HG03095 (cell line): ENCODE data around the gene ZNF81.
"Not testable (repeated sequence)": the region's sequence is repeated elsewhere in the genome, so short reads cannot be mapped to it uniquely, and the experiment has no call there.

ENCODE experiments used
- ATAC-seq: cut with Tn5 transposase; IDR thresholded peaks from one replicate; pipeline ENCODE4 v1.9.1; 2021; ENCODE audit warnings: moderate library complexity; ENCODE audit not compliant: unreplicated experiment

Gene ZNF81

DNA sequence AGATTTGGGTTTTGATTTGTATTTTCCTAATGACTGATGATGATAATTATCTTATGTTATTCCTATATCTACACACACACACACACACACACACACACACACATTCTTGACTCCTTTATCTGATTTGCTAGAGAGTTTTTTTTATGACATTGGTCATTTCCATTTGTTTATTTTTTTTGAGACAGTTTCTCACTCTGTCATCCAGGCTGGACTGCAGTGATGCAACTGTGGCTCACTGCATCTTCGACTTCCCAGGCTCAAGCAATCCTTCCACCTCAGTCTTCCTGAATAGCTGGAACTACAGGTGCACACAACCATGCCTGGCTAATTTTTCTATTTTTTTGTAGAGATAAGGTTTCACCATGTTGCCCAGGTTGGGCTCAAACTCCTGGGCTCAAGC is 6.7 kb downstream of the ZNF81 start:
- no peak for ATAC-seq

DNA sequence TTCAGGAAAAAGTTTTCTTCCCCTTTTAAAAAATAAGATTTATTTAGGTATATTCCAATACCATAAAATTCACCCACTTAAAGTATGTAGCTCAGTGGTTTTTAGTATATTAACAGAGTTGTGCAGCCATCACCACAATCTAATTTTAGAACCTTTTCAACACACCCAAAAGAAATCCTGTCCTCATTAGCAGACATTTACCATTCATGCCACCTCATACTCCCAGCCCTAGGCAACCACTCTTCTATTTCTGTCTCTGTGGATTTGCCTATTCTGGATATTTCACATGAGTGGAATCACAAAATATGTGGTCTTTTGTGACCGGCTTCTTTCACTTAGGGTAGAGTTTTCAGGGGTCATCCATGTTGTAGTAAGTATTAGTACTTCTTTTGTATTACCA is 7.4 kb downstream of the ZNF81 start:
- ATAC-seq: no peak

DNA sequence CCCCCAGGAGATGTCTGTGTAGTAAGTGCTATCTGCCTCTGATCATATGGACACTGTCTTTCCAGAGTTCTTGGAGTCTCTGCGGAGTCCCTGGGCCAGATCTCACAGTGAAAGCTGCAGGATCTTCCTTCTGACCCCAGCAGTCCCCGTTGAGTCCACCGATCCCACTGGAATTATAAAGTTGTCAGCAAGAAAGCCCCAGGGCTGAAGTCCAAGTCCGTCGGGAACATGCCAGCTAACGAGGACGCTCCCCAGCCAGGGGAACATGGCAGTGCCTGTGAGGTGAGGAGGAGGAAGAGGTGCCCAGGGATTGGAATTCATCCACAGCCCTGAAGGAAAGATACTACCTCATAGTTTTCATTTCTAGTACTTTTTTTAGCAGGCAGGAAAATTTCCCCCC is 9.3 kb downstream of the ZNF81 start:
- ATAC-seq: no peak

DNA sequence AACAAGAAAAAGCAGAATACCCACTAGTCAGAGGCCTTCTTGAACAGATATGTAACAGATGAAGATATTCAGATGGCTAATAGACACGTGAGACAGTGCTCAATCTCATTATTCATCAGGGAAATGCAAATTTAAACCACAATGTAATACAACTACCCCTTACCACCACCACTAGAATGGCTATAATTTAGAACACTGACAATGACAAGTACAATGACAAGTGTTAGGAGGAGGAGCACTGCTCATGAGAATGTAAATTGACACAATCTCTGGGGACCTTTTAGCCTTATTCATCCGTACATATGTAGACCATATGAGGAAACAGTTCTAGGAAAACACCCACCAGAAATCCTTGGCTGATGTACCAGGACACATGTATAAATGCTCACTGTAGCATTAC is 13.1 kb downstream of the ZNF81 start:
- no peak for ATAC-seq

DNA sequence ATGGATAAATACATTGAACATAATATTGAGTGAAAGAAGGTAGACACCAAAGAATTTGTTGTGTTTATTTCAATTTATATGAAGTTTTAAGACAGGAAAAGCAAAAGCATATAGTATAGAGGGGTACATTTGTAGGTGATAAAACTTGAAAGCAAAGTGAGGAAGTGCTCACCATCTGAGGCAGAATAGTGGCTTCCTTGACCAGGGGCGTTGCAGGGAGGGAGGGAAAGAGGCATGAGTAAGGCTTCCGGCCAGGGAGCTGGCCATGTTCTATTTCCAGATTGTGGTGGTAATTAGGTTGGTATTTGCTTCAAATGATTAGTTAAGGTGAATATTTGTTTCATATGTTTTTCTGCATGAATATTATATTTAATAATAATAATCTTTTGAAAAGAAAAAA is 13.7 kb downstream of the ZNF81 start:
- not testable (repeated sequence) for ATAC-seq

DNA sequence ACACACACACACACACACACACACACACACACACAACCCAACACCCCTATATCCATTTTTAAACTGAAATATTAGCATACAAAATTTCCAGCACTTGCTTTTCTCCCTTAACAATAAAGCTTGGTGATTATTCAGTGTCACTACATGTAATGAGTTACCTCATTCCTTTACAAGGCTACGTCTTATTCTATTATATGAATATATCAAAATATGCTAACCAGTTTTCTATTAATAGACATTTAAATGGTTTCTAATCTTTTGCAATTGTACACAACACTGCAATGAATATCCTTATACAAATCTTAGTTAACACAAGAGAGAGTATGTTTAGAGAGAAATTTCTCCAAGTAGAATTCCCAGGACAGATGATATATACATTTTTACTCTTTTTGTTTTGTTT is 14.2 kb downstream of the ZNF81 start:
- ATAC-seq: no peak

DNA sequence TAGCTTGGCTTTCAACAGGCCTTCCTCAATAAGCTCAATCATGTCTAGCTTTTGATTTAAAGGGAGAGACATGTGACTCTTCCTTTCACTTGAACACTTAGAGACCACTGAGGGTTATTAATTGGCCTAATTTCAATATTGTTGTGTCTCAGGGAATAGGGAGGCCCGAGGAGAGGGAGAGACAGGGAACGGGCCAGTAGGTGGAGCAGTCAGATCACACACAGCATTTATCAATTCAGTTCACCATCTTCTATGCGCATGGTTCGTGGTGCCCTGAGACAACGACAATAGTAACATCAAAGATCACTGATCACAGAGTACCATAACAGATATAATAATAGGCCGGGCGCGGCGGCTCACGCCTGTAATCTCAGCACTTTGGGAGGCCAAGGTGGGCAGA is 17.8 kb downstream of the ZNF81 start:
- ATAC-seq: no peak

DNA sequence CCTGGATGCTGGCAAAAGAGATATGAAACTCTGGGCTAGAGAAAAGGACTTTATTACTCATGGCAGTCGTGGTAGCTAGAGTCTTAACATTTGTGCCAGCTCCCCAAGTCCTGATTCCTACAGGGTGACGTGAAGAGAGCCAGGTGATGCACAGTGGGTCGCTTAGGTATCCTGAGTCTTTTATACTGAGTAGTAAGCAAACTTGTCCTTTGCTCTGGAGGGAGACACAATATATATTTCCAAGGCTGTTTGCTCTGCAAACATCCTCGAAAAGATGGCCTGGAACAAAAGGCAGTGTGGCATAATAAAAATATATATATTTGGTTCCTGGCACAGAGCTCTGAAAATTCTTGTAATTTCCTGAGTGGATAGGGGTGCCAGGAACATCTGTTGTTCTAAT is 23.0 kb downstream of the ZNF81 start:
- ATAC-seq: no peak

DNA sequence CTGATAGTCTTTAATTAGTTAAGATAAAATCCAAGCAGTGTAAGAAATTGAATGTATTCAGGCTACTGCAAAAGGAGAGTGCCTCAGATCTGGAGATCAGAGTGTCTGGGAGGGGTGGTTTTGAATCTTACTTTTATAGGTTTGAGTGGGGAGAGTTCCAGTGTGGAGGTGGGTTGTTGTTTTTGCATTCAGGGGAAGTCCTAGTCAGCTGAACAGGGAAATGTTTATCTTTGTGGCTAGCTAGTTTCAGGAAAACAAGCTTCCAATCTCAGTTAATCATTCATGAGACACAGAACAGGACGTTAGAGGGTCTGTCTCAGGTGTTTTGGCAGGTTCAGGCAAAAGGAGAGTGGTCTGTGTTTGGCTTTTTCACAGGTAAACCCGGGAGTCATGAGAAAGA is 26.0 kb downstream of the ZNF81 start:
- ATAC-seq: no peak

DNA sequence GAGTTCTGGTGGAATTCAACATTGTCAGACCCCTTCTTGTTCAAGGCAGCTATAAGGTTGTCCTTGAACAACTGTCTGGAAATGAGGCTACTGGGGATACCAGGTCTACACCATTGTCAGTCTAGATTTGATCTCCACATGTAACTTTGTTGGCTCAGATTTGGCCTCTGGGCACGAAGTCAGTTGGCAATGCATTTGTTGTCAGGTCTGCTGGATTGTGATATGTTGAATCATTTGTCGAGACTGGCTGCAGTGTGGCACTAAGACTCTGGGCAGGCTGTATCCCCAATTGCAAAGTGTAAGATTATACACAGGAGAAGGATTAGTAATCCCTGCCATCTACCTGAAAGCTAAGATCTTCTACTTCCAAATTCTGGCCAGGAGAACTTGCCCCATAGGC is 26.5 kb downstream of the ZNF81 start:
- no peak for ATAC-seq

DNA sequence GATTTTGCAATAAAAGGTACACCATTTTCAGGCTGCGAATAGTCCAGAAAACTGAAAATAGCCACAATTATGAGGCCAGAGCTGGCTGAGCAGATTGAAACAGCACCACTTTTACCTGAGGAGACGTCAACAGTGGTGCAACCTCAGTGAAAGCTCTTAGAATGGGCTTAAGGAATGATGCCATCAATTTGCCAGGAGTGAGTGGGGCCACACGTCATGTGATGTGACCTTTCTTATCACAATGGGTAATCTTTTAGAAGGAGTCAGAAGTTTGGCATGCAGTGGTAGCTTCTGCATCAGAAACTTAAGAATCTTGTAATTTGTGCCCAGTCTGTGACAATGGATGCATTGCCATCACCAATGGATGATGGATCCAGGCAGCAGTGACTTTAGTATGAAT is 27.6 kb downstream of the ZNF81 start:
- no peak for ATAC-seq

DNA sequence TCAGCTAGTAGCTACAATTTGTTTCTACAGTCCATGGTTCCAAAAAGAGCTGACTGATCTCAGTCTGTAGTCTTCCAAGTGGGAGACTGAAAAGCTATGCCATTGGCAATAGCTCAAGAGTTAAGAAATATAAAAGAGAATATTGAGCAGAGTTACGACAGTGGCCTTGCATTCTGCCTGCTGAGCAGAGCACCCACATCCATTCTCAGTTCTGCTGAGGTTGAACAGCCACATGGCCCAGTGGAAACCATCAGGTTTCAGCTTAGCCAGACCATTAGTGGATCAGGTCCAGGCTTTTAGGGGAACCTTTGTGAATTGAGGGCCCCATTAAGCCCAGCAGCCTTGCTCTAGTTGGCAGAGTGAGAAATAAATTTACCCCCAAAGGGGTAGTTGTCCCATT is 28.1 kb downstream of the ZNF81 start:
- no peak for ATAC-seq

DNA sequence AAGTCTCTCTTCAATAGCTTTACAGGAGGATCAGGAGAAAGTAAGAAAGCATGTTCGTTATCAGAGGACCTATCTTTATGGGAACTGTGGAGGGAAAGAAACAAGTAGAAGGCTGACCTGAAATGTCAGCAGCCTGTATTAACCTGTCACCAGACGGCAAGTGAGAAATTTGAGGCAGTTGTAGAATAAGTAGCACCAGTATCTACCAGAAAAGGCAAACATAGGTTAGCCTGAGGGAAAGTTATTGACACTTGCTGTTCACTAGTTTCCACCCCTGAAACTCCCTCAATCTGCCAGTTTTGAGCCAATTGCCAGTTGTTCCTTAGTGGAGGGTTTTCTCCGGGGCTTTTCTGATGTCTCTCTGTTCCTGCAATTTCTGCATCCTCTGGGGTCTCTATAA is 36.4 kb downstream of the ZNF81 start:
- ATAC-seq: no peak

DNA sequence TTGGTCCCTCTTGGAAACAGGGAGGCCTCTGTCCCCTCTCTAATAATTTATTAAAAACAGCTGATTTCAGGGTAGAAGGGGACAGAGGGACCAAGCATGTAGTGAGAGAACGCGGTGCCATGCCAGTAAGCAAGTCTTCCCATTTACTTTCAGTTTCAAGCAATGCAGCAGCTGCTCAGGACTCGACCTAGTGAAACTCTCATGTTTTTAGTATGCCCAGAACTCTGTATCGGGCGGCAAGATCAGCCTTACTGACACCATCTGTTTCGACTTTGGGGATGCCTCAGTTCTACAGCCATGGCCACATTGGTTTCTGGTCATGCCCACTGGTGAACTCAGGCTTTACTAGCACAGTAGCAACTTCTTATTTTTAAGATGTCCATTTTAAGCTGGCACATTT is 40.6 kb downstream of the ZNF81 start:
- ATAC-seq: no peak

DNA sequence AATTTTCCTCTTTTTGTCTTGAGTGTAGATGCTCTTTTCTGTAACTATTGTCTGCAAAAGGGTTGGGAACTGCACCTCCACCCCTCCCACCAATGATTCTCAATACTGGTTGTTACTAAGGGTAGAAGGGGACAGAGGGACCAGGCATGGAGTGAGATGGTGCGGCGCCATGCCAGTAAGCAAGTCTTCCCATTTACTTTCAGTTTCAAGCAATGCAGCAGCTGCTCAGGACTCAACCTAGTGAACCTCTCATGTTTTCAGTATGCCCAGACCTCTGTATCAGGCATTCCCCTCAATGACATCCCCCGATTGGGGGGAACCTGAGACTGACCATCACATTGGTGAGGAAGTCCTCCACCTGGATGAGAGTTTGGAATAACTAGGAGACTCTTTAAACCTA is 41.5 kb downstream of the ZNF81 start:
- ATAC-seq: no peak

DNA sequence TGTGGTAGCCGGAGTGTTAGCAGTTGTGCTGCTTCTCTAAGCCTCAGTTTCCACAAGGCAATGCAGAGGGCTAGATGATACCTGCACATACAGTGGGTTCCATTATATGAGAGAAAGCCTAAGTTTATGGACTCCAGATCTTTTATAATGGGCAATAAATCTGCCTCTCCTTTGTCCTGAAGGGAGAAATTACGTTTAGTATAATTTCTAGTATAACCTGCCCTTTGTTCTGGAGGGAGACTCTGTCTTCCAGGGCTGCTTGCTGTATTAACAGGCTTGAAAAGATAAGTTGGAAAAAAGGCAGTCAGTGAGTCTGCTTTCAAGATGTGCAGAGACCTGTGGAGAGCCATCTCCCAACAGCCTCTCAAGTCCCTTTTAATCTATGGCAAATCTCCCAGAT is 42.8 kb downstream of the ZNF81 start:
- ATAC-seq: no peak

DNA sequence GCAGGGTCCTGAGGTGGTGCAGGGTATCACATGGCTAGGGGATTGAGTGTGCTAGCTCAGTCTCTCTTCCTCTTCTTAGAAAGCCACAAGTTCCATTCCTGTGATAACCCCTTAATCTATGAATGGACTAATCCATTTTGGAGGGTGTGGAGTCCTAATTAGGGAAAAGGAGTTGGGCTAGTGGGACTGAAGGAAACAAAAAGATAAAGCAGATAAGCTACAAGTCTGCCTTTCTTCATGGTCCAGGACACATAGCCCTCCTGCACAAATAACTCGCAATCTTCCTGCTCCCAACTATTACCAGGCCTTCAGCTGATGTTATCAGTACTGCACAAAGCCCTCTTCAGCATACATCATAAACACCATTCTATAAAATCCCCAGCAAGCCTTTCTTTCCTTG is 44.2 kb downstream of the ZNF81 start:
- ATAC-seq: no peak

DNA sequence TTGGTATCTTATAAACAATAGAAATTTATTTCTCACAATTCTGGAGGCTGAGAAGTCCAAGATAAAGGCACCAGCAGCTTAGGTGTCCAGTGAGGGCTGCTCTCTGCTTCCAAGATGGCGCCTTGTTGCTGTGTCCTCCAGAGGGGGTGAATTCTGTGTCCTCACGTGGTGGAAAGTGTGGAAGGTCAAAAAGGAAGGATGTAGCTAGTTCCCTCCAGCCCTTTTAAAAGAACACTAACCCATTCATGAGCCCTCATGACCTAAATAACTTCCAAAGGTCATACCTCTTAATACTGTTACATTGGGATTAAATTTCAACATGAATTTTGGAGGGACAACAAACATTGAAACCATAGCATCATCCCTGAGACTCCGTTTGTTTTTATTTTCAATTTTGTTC is 48.8 kb downstream of the ZNF81 start:
- ATAC-seq: no peak

DNA sequence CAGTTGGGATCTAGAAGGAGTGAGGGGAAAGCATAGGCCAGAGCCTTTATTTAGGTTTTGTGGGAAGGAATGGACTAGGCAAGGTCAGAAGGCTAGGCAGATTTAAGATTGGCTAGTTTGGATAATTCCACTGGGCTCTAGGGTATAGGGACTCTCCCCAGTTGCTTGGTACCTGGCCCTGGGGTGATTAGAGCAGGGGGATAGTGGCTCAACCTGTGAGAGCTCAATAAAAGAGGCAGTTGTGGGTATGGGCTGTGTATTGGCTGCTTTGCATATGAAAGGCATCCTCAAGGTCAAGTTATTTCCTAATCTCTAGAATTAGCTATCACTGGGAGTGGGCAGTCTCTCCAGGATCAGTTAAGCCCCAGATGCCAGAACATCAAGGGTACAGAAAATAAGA is 61.3 kb downstream of the ZNF81 start:
- ATAC-seq: no peak

DNA sequence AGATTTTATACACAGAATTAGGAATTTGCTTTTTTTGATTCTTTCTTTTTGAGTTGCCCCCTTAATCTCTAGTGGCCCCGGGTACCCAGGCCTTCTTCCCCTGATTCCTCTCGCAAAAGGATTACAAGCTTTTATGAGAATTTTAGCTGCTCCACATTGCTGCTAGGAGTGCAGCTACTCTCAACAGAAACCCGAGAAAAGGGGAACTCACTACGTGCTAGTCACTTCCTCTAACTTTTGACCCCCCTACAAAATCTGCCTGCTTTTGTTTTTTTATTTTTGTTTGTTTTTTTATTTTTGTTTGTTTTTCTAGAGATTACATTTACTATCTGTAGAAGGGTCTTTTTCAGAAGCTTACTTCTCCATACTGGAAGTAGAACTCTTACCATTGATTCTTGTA is 64.1 kb downstream of the ZNF81 start:
- ATAC-seq: no peak

DNA sequence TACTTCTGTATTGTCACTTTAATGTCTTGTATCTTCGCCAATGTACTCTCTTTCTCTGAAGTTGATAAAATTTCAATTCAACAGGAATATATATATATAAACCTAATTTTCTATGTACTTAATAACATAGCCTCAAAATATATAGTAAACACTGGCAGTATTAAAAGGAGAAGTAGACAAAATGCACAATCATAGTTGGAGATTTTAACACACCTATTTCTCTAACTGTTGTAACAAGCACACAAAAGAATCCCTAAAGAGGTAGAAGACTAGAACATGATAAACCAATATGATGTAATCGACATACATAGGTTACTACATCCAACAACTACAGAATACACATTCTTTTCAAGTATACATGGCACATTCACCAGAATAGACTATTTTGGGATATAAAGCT is 65.5 kb downstream of the ZNF81 start:
- ATAC-seq: no peak

DNA sequence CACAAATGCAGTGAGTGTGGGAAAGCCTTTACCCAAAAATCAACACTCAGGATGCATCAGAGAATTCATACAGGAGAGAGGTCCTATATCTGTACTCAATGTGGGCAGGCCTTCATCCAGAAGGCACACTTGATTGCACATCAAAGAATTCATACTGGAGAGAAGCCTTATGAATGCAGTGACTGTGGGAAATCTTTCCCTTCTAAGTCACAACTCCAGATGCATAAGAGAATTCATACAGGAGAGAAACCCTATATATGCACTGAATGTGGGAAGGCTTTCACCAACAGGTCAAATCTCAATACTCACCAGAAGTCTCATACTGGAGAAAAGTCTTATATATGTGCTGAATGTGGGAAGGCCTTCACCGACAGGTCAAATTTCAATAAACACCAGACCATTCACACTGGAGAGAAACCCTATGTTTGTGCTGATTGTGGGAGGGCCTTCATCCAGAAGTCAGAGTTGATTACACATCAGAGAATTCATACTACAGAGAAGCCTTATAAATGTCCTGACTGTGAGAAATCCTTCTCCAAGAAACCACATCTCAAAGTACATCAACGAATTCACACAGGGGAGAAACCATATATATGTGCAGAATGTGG is 79.3 kb downstream of the ZNF81 start:
- ATAC-seq: no peak

DNA sequence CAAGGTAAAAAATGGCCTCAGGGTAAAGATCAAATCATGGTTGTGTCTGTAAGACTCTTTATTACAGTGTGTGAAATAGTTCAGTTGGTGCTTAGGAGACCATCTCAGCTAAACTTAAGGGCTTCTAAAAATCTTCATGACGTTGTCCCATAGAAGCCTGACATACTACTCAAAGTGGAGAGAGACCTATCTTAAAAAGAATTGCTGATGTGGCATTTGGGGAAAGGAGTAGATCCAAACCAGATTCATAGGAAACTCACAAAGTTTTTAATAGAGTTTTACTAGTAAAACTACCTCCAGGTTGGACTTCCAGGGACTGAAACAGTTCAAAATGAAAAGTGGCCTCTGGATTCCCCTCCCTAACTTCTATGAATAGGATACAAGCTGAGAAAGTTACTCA is 81.6 kb downstream of the ZNF81 start:
- no peak for ATAC-seq

DNA sequence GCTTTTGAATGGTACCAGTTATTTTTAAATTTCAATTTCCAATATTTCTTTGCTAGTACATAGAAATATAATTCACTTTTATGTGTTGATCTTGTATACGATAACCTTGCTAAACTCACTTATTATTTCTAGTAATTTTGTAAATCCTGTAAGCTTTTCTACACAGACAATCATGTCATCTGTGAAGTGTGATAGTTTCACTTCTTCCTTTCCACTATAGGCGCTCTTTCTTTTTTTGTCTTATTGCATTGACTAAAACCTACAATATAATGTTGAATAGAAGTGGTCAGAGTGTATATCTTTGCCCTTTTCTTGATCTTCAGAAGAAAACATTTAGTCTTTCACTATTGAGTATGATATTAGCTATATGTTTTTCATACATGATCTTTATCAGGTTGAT is 90.5 kb downstream of the ZNF81 start:
- no peak for ATAC-seq
